C4-2B (cell line): ENCODE measurements around the gene COPS3.

Experiments used
- CTCF ChIP-seq: fragments of 450-650 bp; conservative IDR thresholded peaks from 2 replicates; pipeline ENCODE4 v1.5.1; 2017; ENCODE audit warnings: mild to moderate bottlenecking
- ZFX ChIP-seq: fragments of 450-650 bp; IDR thresholded peaks from 2 replicates; pipeline ENCODE4 v1.6.1; 2017

- TF ChIP-seq CTCF (no peak), ZFX (no peak)
Measured at GRCh38 chr17:17242246-17242645, 38.8 kb downstream of the COPS3 start.
